GM12878 (cell line): Measurements from ENCODE around the gene KCNH4. TPM values are rescaled to one million over a fixed set of nuclear protein-coding genes. Genes with fewer than 3 reads are reported as not detected.

ENCODE experiments used
- ATAC-seq: fragments of 200-7000 bp; cut with Tn5 transposase; 3 replicates; pipeline ENCODE4 v1.9.1; 2020; ENCODE audit warnings: mild to moderate bottlenecking, moderate library complexity
- BruUV-seq: library from RNA; stranded (reverse); fragments of 400-500 nt; replicated peaks from 2 replicates; lab custom pipeline; 2021; lab: Mats Ljungman, UMichigan
- CTCF ChIA-PET: fragments of 300-600 bp; sonication (Branson Sonifier 250); formaldehyde crosslinking; extraction: SDS; loops from one replicate; lab custom pipeline; 2021; ENCODE audit warnings: inconsistent platforms; lab: Yijun Ruan, JAX
- POLR2A ChIA-PET: fragments of 350-600 bp; formaldehyde crosslinking; extraction: SDS; loops from one replicate; lab custom pipeline; 2021; ENCODE audit warnings: inconsistent platforms; lab: Charles Lee
- RAD21 ChIA-PET: fragments of 300-600 bp; sonication (Branson Sonifier 250); formaldehyde crosslinking; loops from one replicate; lab custom pipeline; 2023; ENCODE audit warnings: antibody characterized with exemption; ENCODE audit not compliant: unreplicated experiment; lab: Charles Lee
- SMC1A ChIA-PET: fragments of 300-600 bp; sonication (Branson Sonifier 250); formaldehyde crosslinking; loops from one replicate; lab custom pipeline; 2023; ENCODE audit not compliant: unreplicated experiment, uncharacterized antibody; lab: Charles Lee
- DNase-seq: peaks from one replicate; pipeline ENCODE4 v3.0.0-alpha.2; 2011; ENCODE audit warnings: low read depth, low spot score
- FAIRE-seq: peaks from 3 replicates; lab custom pipeline; 2011; peaks lifted over from hg19 to GRCh38; lab: Jason Lieb, UNC
- H2AFZ ChIP-seq: 2 replicates; pipeline ENCODE4 v1.6.0; 2011; ENCODE audit warnings: low read depth, low read length, control low read depth; ENCODE audit not compliant: control insufficient read depth
- H3K27ac ChIP-seq: 2 replicates; pipeline ENCODE4 v1.5.1; 2011; ENCODE audit warnings: control low read depth; ENCODE audit not compliant: control insufficient read depth, insufficient read depth
- H3K27me3 ChIP-seq, 2 experiments: replicated peaks in 1 of 2; 2 replicates each; pipeline versions ENCODE4 v1.6.0 to v1.6.1; 2011; ENCODE audit warnings: low read length in 1 of 2; ENCODE audit not compliant: control insufficient read depth in 2 of 2, insufficient read depth in 2 of 2
- H3K36me3 ChIP-seq, 2 experiments: 2 replicates each; pipeline ENCODE4 v1.5.1; 2011; ENCODE audit warnings: low read length in 1 of 2; ENCODE audit not compliant: control insufficient read depth in 2 of 2, insufficient read depth in 2 of 2
- H3K4me1 ChIP-seq: 2 replicates; pipeline ENCODE4 v1.6.1; 2011; ENCODE audit warnings: mild to moderate bottlenecking, low read length, moderate library complexity, mixed read lengths; ENCODE audit not compliant: control insufficient read depth, insufficient read depth
- H3K4me2 ChIP-seq: 2 replicates; pipeline ENCODE4 v1.6.0; 2011; ENCODE audit warnings: control low read depth; ENCODE audit not compliant: control insufficient read depth, insufficient read depth
- H3K4me3 ChIP-seq: fragments of 200-600 bp; sonication (generic); 2 replicates; pipeline ENCODE4 v1.5.1; 2016
- H3K79me2 ChIP-seq: 2 replicates; pipeline ENCODE4 v1.6.0; 2011; ENCODE audit warnings: low read length; ENCODE audit not compliant: control insufficient read depth, insufficient read depth
- H3K9ac ChIP-seq: 2 replicates; pipeline ENCODE4 v1.8.0; 2011; ENCODE audit warnings: low read length, control low read depth, mixed read lengths; ENCODE audit not compliant: control insufficient read depth, insufficient read depth
- H3K9me3 ChIP-seq: replicated peaks from 3 replicates; pipeline ENCODE4 v1.5.1; 2011; ENCODE audit warnings: mild to moderate bottlenecking, low read length; ENCODE audit not compliant: control insufficient read depth, insufficient read depth
- H4K20me1 ChIP-seq: 2 replicates; pipeline ENCODE4 v1.6.0; 2011; ENCODE audit not compliant: control insufficient read depth, insufficient read depth
- CBX3 ChIP-seq: fragments of 200-600 bp; sonication (generic); IDR thresholded peaks from 2 replicates; pipeline ENCODE4 v1.6.1; 2016; ENCODE audit warnings: low read depth, borderline replicate concordance
- CREB1 ChIP-seq: IDR thresholded peaks from 2 replicates; pipeline ENCODE4 v1.6.1; 2012; ENCODE audit warnings: low read depth, mild to moderate bottlenecking, inconsistent platforms
- E4F1 ChIP-seq: fragments of 450-650 bp; IDR thresholded peaks from 2 replicates; pipeline ENCODE4 v1.6.1; 2018; ENCODE audit warnings: borderline replicate concordance, mild to moderate bottlenecking; ENCODE audit not compliant: partially characterized antibody
- IKZF2 ChIP-seq, 2 experiments: fragments of 450-650 bp; IDR thresholded peaks; 2 replicates each; pipeline ENCODE4 v1.6.1; 2017; ENCODE audit warnings: mild to moderate bottlenecking in 2 of 2, moderate library complexity in 2 of 2
- SMAD5 ChIP-seq: IDR thresholded peaks from 2 replicates; pipeline ENCODE4 v1.6.1; 2016; ENCODE audit warnings: antibody characterized with exemption, low read depth
- SREBF1 ChIP-seq: IDR thresholded peaks from 2 replicates; pipeline ENCODE4 v1.6.1; 2012; ENCODE audit warnings: mild to moderate bottlenecking, low read length
- SUPT20H ChIP-seq: IDR thresholded peaks from 2 replicates; pipeline ENCODE4 v1.6.1; 2011; ENCODE audit warnings: low read depth, mild to moderate bottlenecking, low read length, moderate library complexity, borderline replicate concordance; ENCODE audit not compliant: control insufficient read depth
- ZNF207 ChIP-seq: fragments of 450-650 bp; IDR thresholded peaks from 2 replicates; pipeline ENCODE4 v1.6.1; 2014; ENCODE audit warnings: antibody characterized with exemption, mild to moderate bottlenecking, borderline replicate concordance
- ZSCAN29 ChIP-seq: fragments of 450-650 bp; IDR thresholded peaks from 2 replicates; pipeline ENCODE4 v1.6.1; 2017; ENCODE audit warnings: mild to moderate bottlenecking, moderate library complexity
- whole genome bisulfite sequencing: methylation state at CpG from one replicate; pipeline ENCODE4 v1.1.6; 2016; ENCODE audit warnings: low lambda C conversion rate; ENCODE audit not compliant: insufficient replicate concordance, insufficient coverage; ENCODE audit errors: missing lambda C conversion rate; 5-methylcytosine and 5-hydroxymethylcytosine counted together
- in situ Hi-C: fragments of 300-500 bp; cut with MboI; formaldehyde crosslinking; loops from 9 replicates; pipeline ENCODE4 v1.14.3; 2018; ENCODE audit warnings: mixed read lengths
- intact Hi-C: fragments of 100-400 bp; cut with micrococcal nuclease; formaldehyde crosslinking; loops from one replicate; pipeline ENCODE4 v1.14.2; 2022; ENCODE audit not compliant: unreplicated experiment
- polyA plus RNA-seq, 11 experiments: library from polyadenylated mRNA; depleted of rRNA in 4 of 11; unstranded in 6 of 11; stranded (reverse) in 5 of 11; fragments of >200 nt; fragmentation: Nextera tagmentation in 4 of 11; fragmentation: Illumina TruSeq in 1 of 11; extraction: Ambion mirVana in 4 of 11; extraction: Trizol in 1 of 11; gene quantifications; 1 replicate in 1 of 11; 2 replicates in 10 of 11; pipeline versions ENCODE4 v1.2.1 to v1.2.3, GENCODE V29; 2011 to 2016; ENCODE audit warnings: inconsistent platforms in 2 of 11, missing spikeins in 2 of 11, low read depth in 1 of 11
- total RNA-seq, 4 experiments: library from RNA; depleted of rRNA in 3 of 4; stranded (reverse); fragments of >200 nt in 3 of 4; fragmentation: Illumina TruSeq in 1 of 4; extraction: Trizol in 1 of 4; gene quantifications; 2 replicates each; pipeline versions ENCODE4 v1.2.1 to v1.2.3, GENCODE V29; 2013 to 2021

The KCNH4 gene
- total and polyA plus RNA-seq, 10 of the 15 experiments (the other 5 are each of a cell fraction or from before 2014, with no cell fraction given), result 0.03 to 0.88 (median 0.10) TPM; not detected in 2

DNA sequence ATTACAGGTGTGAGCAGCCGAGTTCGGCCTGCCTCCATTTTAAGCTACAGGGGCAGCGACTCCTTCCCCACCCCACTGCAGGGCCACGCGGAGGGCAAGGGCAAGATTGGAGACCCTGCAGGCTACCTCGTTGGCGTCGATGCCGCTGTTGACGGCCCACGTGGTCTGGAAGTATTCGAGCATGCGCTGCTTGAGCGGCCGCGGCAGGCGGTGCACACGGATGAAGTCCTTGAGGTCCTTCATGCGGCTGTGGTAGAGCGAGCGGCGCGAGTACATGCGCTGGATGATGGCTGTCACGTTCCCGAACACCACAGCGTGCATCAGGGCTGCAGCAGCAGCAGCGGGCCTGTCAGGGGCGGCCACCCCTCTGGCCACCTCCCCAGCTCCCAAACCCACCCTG lies 11.6 kb downstream of the KCNH4 start:
- intact Hi-C loops, result no loop called here

DNA sequence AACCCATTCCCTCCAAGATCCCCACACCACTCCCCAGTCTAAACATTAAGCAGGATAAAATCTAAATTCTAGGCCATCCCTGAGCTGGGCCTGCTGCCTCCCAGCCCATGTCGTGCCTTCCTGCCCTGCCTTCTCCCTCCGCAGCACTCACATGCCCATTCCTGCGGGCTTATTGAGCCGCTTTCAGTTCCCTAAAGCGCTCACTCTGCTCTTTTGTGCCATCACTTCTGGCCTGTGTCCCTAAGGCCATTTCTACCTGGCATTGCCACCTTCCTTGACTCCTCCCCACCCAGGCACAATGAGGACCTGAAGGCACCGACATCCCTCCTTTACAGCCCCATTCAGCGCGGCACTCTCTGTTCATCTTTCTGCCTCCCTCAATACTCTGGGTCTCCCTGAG lies 13.1 kb downstream of the KCNH4 start:
- intact Hi-C loops, result no loop called here
- no peaks in the 10 kb centered on the region for H3K9me3 ChIP-seq
- ATAC-seq (no peak), DNase-seq (no peak), FAIRE-seq (no peak)
- no peaks in the 10 kb centered on the region for H3K27me3 ChIP-seq
- H3K79me2 ChIP-seq, result no peaks in the 10 kb centered on the region
- H3K36me3 ChIP-seq, result no peaks in the 10 kb centered on the region
- 71% methylated on average over 8 of the region's 8 CpGs for WGBS
- H3K27ac ChIP-seq, result no peak overlapping the region
- H3K4me2 ChIP-seq, result no peak overlapping the region
- H3K9ac ChIP-seq, result no peak overlapping the region
- RAD21 ChIA-PET, result no interaction called here
- H2AFZ ChIP-seq, result no peak overlapping the region
- no peaks in the 10 kb centered on the region for H4K20me1 ChIP-seq
- BruUV-seq, result no TSS peak
- TF ChIP-seq CREB1 (no peak), SUPT20H (no peak), ZNF207 (no peak), E4F1 (no peak), SREBF1 (no peak), CBX3 (no peak), IKZF2 (IDR thresholded peaks at IDR 0.05) (no peak)
- CTCF ChIA-PET, result interaction anchor here (2.3 kb wide), 1 partner anchor 13 kb away, joined by 14 read pairs; the partner anchor contains the start of gene KCNH4
- in situ Hi-C loops, result no loop called here
- POLR2A ChIA-PET, result interaction anchor here (0.6 kb wide), 3 partner anchors 12 to 199 kb away, joined by 3 read pairs; no protein-coding TSS in a partner anchor
- SMC1A ChIA-PET, result interaction anchor here (0.7 kb wide), 1 partner anchor 47 kb away, joined by 3 read pairs; no protein-coding TSS in a partner anchor
- no peaks in the 10 kb centered on the region for H3K4me1 ChIP-seq
- H3K4me3 ChIP-seq, result no peak overlapping the region

More for the DNA sequence above, 11.6 kb downstream of the KCNH4 start:
- Histone ChIP-seq H3K4me2 (no peak overlapping the region), H3K9me3 (no peaks in the 10 kb centered on the region), H3K9ac (no peak overlapping the region), H4K20me1 (no peaks in the 10 kb centered on the region), H3K79me2 (no peaks in the 10 kb centered on the region), H2AFZ (no peak overlapping the region), H3K27me3 (no peaks in the 10 kb centered on the region), H3K27ac (no peak overlapping the region), H3K4me1 (no peaks in the 10 kb centered on the region; the same call in 1 of the 2 replicates), H3K4me3 (no peak overlapping the region), H3K36me3 (no peaks in the 10 kb centered on the region)
- CTCF ChIA-PET, result no interaction called here
- SMC1A ChIA-PET, result interaction anchor here (0.9 kb wide), 1 partner anchor 12 kb away, joined by 3 read pairs; no protein-coding TSS in a partner anchor
- no peak for TF ChIP-seq SMAD5
- TF ChIP-seq ZSCAN29, result no peak
- no peak for TF ChIP-seq IKZF2 (IDR thresholded peaks at IDR 0.05)
- whole genome bisulfite sequencing, result 89% methylated on average over 29 of the region's 29 CpGs
- POLR2A ChIA-PET, result no interaction called here
- in situ Hi-C loops, result no loop called here
- FAIRE-seq, result no peak
- ATAC-seq, result no peak
- BruUV-seq, result no TSS peak
- RAD21 ChIA-PET, result no interaction called here
- DNase-seq, result no peak
